RKO (cell line): ENCODE data around the gene FBXL7.
A peak's percentile ranks its signal among the peaks of the same experiment; 100 is the strongest.

Experiments used
- DNase-seq: peaks from one replicate; pipeline ENCODE4 v3.0.0-alpha.2; 2016; ENCODE audit warnings: low spot score

Gene FBXL7

GRCh38 chr5:15887093-15887492 lies 387.1 kb downstream of the FBXL7 start:
- no peak for DNase-seq

- DNase-seq = no peak
Observed at GRCh38 chr5:15889001-15889400, 389.0 kb downstream of the FBXL7 start.

DNA sequence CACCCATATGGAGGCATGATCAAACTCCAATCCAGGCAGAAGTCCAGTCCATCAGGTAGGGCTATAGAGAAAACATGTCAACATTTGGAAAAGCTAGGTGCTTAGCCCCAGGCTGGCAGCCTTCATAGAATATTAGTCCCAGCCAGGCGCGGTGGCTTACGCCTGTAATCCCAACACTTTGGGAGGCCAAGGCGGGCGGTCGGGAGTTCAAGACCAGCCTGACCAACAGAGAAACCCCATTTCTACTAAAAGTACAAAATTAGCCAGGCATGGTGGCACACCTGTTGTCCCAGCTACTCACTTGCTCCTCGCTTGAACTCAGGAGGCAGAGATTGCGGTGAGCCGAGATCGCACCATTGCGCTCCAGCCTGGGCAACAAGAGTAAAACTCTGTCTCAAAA lies 393.9 kb downstream of the FBXL7 start:
- no peak for DNase-seq

DNA sequence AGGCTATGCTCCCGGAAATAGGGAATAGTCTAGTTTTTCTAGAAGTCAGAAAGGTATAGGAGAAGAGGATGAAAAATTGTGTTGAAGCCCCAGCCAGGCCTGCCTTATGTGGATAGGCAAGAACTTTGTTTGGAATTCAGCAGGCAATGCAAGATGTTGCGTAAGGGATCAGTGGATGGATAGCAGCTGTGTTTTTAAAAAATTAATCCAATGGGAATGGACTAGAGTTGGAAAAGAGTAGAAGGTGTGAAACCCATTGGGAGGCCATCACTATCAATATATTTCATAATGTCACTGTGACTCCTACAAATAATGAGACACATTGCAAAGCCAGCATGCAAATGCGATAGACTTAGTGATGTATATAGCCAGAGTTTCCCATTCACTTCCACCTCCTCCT lies 397.7 kb downstream of the FBXL7 start:
- DNase-seq = no peak

DNA sequence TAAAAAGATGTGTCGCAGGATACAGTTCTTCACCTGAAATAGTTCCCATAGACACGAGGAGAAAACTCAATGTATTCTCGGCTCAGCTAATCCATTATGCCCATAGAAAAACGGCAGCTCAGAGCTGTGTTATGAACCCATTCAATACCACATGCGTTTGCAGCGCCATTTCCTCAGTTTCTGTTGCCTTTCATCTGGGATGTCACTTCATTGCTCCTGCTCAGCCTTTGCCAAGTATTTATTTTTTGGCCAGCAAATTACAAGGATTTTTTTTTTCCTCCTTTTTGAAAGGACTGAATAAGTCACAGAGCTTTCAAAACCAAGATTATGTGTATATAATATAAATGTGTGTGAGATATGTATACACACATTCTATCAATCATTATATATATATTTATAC lies 398.7 kb downstream of the FBXL7 start:
- DNase-seq = no peak

DNA sequence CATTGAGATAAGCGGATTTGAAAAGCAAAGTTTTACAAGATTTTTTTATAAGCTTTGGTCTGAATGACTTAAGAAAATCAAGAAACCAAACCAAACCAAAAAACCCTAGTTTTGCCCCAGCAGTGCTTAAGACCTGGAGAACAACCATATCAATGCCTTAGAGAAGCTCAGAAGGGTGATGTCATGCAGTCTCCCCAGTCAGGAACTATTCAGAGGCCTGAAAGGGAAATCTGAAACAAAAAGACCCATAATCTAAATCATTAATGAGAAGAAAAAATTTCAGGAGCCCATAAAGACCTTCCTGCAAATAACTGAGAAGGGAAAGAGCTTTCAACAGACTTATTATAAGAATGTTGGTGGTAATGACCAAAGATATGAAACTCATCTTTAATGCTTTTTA lies 399.5 kb downstream of the FBXL7 start:
- no peak for DNase-seq

DNA sequence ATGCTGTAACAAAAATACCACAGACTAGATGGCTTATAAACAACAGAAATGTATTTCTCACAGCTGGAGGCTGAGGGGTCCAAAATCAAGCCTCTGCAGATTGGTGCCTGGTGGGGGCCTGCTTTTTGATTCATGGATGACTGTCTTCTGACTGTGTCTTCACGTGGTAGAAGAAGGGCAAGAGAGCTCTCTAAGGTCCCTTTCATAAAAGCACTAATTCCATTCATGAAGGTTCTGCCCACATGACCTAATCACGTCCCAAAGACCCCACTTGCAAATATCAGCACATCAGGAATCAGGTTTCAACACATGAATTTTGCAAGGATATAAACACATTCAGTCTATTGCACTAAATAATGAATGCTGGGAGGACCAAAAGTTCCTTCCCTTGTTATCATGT lies 401.2 kb downstream of the FBXL7 start:
- DNase-seq = no peak

- DNase-seq = no peak
Observed at GRCh38 chr5:15902066-15902465, 402.1 kb downstream of the FBXL7 start.

- DNase-seq = no peak
Observed at GRCh38 chr5:15904899-15905830, 405.2 kb downstream of the FBXL7 start.

DNA sequence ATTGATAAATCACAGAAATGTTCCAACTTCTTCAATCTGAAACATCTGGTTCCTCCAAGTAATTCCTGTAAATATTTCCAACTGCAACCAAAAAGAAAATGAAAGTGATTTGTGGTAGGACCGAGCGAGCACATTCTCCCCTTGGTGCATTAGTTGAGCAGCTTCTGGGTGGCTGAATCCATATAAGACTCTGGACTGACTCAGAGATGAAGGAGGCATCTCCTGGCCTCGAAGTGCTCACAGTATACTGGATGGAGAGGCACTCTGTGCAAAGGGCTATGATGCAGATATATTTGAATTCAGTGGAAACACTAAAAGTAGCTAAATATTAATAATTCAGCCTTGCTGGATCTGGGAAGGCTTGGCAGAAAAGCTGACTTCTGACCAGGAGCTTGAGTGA lies 414.7 kb downstream of the FBXL7 start:
- no peak for DNase-seq

DNA sequence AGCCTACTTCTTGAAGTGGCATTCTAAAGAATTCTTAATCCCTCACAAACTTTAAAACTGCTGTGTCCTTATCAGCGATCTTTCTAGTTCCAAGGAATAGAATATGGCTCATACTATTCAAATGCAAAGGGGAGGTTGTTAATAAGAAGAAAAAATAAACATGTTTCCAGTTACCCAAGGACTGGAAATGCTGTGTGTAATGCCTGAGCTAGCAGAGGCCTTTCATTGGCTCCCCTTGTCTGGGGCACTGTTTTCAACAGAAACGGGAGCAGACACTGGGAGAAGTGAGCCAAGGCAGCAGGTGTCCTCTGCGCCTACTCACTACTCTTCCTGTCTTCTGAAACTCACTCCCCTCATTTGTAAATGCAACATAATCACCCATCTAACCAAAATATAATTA lies 426.6 kb downstream of the FBXL7 start:
- DNase-seq = no peak

DNA sequence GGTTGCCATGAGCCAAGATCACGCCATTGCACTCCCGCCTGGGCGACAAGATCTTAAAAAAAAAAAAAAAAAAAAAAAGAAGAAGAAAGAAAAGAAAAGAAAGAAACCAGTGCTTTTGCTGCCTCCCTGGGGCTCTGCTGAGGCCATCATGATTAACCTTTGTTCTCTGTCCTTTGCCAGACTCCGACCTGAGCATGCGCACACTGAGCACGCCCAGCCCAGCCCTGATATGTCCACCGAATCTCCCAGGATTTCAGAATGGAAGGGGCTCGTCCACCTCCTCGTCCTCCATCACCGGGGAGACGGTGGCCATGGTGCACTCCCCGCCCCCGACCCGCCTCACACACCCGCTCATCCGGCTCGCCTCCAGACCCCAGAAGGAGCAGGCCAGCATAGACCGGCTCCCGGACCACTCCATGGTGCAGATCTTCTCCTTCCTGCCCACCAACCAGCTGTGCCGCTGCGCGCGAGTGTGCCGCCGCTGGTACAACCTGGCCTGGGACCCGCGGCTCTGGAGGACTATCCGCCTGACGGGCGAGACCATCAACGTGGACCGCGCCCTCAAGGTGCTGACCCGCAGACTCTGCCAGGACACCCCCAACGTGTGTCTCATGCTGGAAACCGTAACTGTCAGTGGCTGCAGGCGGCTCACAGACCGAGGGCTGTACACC lies 427.9 kb downstream of the FBXL7 start:
- no peak for DNase-seq

DNA sequence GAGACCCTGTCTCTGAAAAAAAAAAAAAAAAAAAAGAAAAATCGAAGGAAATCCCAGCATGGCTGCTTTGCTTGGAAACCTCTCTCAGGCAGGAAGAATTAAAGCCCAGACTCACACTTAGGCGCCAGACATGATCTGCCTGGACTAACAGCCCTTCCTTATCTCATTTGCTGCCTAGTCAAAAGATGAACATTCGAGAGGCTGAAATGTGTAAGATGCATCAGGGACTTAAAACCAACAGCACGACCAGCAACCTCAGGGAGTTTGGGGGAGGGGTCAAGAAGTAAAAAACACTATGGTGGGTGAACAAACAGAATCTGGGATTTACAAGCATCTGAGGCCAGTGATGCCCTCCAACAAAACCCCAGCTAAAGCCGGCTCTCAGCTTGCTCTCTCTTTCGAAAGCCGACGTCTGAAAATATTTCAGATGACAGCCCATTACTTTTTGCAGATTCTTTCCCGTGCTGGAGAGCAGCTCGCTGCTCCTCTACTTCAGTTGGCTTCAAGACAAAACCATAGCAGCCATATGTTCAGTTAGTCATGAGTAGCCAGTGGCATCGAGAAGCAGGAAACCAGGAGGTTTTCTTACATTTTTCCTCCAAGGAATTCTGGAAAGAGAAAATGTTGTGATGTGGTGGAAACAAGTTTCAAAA lies 429.8 kb downstream of the FBXL7 start:
- no peak for DNase-seq

DNA sequence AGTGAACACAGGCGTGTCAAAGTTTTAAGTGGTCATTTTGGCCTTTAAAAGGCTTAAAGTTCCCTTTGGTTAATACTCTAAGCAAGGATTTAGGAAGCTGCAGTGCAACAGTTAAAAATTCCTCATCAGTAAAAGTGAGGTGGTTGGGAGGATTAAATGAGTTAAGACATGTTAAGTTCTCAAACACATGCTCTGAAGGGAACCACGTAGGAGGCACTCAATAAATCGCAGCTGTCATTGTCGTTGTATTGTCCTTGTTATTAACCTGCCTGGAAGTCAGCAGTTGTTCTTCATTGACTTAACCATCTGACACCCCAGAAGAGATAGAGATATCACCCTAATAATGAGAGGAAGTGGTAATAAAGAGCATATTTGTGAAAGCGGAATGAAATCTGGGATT lies 432.1 kb downstream of the FBXL7 start:
- no peak for DNase-seq

- DNase-seq = no peak
Observed at GRCh38 chr5:15933259-15934207, 433.6 kb downstream of the FBXL7 start.

DNA sequence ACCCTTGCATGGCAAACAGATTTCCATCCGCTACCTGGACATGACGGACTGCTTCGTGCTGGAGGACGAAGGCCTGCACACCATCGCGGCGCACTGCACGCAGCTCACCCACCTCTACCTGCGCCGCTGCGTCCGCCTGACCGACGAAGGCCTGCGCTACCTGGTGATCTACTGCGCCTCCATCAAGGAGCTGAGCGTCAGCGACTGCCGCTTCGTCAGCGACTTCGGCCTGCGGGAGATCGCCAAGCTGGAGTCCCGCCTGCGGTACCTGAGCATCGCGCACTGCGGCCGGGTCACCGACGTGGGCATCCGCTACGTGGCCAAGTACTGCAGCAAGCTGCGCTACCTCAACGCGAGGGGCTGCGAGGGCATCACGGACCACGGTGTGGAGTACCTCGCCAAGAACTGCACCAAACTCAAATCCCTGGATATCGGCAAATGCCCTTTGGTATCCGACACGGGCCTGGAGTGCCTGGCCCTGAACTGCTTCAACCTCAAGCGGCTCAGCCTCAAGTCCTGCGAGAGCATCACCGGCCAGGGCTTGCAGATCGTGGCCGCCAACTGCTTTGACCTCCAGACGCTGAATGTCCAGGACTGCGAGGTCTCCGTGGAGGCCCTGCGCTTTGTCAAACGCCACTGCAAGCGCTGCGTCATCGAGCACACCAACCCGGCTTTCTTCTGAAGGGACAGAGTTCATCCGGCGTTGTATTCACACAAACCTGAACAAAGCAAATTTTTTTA lies 436.7 kb downstream of the FBXL7 start:
- DNase-seq = no peak

- no peak for DNase-seq
Observed at GRCh38 chr5:15937708-15938107, 437.7 kb downstream of the FBXL7 start.

DNA sequence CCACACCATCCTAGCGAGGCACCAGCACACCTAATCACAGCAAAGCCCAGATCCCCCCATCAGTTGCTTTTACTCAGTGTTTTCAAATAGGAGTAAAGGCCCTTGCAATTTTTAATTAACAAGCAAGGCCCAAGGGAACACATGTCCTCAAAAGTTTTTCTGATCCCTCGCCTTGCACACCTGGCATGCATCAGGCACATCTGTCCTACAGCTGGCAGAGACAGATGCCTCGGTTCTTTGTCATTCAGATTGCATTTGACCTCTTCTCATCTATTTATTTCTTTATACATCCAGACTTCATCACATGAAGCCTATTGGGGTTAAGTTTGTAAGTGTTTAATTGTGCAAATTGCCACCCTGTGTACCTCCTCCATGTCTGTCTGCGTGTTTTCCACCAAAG lies 438.2 kb downstream of the FBXL7 start:
- no peak for DNase-seq

DNA sequence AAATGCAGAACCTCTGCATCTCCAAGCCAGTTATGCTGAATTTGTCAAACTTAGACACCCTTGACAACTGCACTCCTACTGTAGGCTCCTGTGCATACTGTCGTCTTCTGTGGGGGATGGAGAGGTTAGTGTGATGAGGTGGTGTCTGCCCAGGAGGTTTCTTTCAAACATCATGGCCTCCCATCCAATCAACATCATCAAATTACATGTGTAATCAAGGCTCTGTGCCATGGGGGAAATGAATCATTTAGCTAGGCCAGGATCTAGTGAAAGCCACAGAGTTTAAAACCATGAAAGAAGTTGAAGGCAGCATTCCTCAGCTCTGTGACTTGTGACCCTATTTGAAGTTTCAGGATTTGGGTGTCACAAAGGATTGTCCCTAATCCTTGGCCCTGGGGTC lies 439.0 kb downstream of the FBXL7 start:
- peak; percentile 4 for DNase-seq

DNA sequence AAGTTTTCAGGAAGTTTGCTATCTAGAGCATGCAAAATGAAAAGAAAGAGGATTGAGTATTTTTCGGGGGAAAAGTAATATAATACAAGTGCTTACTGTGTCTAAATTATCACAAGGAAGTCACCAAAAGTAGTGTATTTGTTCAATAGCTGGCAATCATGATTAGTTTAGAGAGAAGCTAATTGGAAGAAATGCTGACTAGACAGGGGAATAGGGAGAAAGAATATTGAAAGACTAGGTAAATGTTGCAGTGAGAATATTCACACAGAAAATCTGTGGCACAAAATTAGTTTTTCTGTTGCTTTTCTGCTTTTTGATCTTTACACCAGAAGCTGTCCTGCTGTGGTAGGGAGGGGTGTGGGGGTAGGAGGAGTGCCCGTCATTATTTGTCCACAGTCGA lies 440.9 kb downstream of the FBXL7 start:
- no peak for DNase-seq

DNA sequence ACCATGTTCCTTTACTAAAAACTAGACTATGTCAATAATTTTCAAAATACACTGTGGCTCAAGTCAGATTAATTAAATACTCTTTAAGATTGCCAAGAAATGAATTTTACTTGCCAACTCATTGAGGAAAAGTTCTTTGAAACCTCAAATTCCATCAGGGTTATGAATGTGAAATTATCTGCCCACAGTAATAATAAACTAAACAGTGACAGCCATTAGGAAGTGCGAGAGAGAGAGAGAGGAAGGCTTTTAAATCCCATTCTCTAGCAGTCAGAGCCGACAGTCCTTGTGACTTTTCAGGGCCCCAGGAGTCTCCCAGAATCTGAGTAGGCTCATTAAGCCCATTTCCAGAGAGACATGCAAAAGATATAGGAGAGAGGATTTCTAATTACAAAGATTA lies 443.5 kb downstream of the FBXL7 start:
- DNase-seq = no peak
